GM19193 (cell line): ENCODE data around the gene PRDM16.

Experiments used
- POLR2A ChIP-seq: IDR thresholded peaks from 4 replicates; pipeline ENCODE4 v1.6.1; 2011; ENCODE audit not compliant: insufficient read depth, insufficient read length; ENCODE audit errors: extremely low read depth

Gene PRDM16

GRCh38 chr1:3314491-3315381, 245.7 kb downstream of the PRDM16 start:
- no peak for TF ChIP-seq POLR2A

DNA sequence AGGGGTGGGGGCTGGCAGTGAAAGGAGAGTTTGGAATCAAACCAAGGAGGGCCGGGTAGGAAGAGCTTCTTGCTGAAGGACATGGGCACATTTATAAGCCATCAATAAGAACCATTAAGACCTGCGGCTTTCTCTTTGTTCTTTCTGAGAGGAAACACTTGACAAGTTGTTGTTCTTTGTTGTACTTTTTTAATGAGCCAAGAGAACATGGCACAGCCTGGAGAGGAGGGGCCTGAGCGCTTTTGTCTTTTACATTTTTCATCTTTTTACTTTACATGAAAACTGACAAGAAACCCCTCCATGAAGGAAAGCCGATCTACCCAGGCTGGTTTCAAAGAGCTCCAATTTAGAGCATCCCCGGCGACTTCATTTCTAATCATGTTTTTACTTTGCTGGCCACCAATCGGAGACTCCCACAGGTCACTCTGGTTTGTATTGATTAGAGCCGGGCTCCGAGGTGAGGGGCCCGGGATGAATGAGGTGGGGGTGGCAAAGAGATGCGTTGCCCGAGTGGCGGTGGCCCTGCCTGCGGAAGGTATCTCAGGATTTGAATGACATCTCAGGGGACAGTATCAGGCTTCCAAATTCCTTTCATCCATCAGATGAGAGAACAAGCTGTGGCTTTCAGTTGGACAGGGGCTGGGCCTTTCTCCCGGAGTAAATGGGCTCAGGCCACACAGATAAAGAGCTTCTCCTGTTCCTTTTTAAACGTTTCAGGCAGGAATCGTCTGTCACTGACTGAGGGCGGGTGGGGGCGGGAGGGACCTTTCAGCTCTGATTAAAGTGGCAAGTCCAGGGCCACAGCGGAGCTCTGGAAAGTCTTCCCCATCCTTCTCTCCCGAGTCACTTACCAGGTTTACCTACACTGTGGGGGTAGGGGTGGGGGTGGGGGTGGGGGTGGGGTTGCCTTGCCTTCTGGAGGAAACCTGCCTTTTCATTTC, 246.7 kb downstream of the PRDM16 start:
- TF ChIP-seq POLR2A = no peak

GRCh38 chr1:3316340-3316943, 247.4 kb downstream of the PRDM16 start:
- no peak for TF ChIP-seq POLR2A

- no peak for TF ChIP-seq POLR2A
Observed at GRCh38 chr1:3317456-3317855, 248.5 kb downstream of the PRDM16 start.

DNA sequence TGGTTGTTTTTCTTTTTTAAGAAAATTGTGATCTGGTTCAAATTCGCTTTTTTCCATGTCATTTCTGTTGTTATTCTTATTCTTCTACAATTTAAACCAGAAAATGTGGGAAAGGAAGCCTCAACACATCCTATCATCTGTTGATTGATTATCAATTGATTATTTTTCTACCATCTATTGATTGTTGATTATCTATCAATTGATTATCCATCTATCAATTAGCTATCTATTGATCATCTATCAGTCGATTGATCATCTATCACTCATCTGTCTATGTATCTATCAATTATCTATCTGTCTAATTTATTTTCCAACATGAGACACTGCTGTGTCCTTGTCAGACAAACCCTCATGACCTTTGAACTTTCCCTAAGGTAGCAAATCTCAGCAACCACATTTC, 249.3 kb downstream of the PRDM16 start:
- TF ChIP-seq POLR2A = no peak

- no peak for TF ChIP-seq POLR2A
Observed at GRCh38 chr1:3319874-3320245, 250.9 kb downstream of the PRDM16 start.

GRCh38 chr1:3320246-3321152, 251.5 kb downstream of the PRDM16 start:
- TF ChIP-seq POLR2A = no peak

DNA sequence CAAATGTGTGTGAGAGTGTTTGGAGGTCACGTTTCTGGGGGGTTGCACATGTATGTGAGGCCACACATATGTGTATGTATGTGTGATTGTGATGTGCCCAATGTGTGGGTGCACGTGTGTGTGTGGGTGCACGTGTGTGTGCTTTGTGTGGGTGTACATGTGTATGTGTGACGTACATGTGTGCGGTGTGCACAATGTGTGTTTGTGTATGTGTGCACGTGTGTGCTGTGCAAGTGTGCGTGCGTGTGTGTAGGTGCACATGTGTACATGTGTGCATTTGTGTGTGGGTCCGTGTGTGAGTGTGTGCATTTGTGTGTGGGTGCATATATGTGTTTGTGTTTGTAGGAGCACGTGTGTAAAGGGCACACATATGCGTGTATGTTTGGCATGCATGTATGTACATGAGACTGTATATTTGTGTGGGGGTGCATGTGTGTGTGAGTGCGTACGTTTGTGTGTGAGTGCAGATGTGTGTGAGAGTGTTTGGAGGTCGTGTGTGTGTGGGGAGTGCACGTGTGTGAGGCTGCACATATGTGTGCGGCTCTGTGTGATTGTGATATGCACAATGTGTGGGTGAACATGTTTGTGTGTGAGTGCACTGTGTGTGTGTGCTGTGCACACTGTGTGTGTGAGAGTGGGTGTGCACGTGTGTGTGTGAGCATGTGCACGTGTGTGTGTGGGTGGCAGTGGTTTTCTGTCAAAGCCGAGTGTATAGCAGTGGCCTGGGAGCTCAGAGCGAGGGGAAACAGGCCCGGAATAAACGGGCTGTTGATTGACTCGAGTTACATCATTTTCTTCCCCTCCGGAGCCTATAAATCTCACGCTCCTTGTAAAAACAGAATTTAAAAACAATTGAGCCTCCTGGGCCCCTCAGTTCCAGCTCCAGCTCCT, 252.8 kb downstream of the PRDM16 start:
- TF ChIP-seq POLR2A = no peak

DNA sequence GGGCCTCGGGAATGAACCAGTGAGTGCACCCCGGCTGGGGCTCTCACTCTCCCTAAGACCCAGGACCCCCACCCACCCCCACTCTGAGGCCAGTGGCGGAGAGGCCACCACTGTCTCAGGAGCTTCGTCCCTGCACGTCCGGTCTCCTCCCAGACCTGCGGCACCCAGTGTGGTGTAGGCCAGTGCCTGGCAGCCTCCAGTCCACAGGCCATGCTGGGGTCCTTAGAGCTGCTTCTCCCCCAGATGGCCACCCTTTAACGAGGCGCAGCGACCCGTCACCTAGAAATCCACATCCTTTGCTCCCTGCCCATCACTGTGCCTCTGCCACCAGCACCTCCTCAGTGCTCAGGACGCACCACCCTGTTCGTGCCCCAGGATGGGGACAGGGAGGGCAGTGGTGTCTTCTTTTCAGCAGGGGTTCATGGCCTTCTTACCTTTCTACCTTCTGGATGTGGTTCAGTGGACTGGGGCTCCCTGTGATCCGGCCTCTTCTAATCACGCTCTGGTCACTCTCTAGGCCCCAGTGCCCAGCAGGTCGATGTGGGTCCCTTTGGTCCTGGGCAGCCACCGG, 253.5 kb downstream of the PRDM16 start:
- no peak for TF ChIP-seq POLR2A

DNA sequence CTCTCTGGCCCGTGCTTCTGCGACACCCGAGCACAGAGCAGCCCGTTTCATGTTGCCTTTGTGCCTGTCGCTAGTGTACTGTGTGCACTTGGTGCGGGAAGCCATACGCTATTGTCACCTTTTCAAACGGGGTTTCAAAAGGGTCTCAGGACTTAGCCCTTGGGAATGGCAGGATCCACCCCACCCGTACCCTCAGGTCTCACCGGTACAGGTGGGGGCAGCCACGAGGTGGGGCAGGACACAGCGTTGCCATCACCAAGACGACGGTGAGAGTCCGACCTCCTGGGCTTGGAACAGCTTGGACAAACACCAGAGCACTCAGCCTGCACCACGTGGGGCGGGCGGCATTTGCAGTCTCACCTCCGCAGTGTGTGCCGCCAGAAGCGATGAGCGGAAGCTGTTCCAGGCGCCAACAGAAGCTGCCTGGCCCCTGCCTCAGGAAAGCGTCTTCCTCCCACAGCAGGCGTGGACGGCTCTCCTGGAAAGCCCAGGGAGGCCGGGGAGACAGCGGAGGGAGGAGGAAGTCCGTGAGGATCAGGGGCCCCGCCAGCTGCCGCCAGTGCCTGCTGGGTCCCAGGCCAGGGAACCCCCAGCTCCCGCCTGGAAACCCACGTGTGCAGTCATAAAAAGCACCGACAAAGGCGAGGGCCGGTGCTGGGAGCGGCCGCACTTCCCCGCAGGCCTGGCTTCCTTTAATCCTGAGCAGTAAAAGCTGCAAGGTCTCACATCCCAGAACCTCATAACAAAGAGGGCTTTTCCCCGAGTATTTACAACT, 254.2 kb downstream of the PRDM16 start:
- no peak for TF ChIP-seq POLR2A

- no peak for TF ChIP-seq POLR2A
Observed at GRCh38 chr1:3323796-3324703, 255.0 kb downstream of the PRDM16 start.
